GM06990 (cell line): ENCODE data around the gene SLCO3A1.
"Not testable (repeated sequence)": the region's sequence is repeated elsewhere in the genome, so short reads cannot be mapped to it uniquely, and the experiment has no call there.

Experiments
- DNase-seq: peaks from one replicate; pipeline ENCODE4 v3.0.0-alpha.2; 2011; ENCODE audit not compliant: insufficient read length; ENCODE audit errors: extremely low read depth
- H3K27me3 ChIP-seq: replicated peaks from 2 replicates; pipeline ENCODE4 v1.6.0; 2011; ENCODE audit warnings: low read length; ENCODE audit not compliant: control insufficient read depth, insufficient read depth
- H3K36me3 ChIP-seq: 2 replicates; pipeline ENCODE4 v1.5.1; 2011; ENCODE audit warnings: low read length; ENCODE audit not compliant: control insufficient read depth, insufficient read depth
- H3K4me3 ChIP-seq: replicated peaks from 2 replicates; pipeline ENCODE4 v1.5.1; 2011; ENCODE audit warnings: low read depth, mild to moderate bottlenecking, control low read depth, low read length
- TF ChIP-seq, protein P1 (sequence below): IDR thresholded peaks from 2 replicates; pipeline ENCODE4 v1.5.1; 2011; ENCODE audit warnings: low read length, control low read depth, mild to moderate bottlenecking, inconsistent platforms; ENCODE audit not compliant: insufficient read depth, poor library complexity, severe bottlenecking

Gene SLCO3A1

GRCh38 chr15:91956026-91956723 lies 102.7 kb downstream of the SLCO3A1 start:
- TF ChIP-seq, protein P1, sequence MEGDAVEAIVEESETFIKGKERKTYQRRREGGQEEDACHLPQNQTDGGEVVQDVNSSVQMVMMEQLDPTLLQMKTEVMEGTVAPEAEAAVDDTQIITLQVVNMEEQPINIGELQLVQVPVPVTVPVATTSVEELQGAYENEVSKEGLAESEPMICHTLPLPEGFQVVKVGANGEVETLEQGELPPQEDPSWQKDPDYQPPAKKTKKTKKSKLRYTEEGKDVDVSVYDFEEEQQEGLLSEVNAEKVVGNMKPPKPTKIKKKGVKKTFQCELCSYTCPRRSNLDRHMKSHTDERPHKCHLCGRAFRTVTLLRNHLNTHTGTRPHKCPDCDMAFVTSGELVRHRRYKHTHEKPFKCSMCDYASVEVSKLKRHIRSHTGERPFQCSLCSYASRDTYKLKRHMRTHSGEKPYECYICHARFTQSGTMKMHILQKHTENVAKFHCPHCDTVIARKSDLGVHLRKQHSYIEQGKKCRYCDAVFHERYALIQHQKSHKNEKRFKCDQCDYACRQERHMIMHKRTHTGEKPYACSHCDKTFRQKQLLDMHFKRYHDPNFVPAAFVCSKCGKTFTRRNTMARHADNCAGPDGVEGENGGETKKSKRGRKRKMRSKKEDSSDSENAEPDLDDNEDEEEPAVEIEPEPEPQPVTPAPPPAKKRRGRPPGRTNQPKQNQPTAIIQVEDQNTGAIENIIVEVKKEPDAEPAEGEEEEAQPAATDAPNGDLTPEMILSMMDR, result no peak
- Histone ChIP-seq H3K4me3 (no peak overlapping the region), H3K27me3 (peaks cover 1% of the 10 kb centered on the region; the same call in 1 of the 2 replicates), H3K36me3 (no peaks in the 10 kb centered on the region)
- no peak for DNase-seq

DNA sequence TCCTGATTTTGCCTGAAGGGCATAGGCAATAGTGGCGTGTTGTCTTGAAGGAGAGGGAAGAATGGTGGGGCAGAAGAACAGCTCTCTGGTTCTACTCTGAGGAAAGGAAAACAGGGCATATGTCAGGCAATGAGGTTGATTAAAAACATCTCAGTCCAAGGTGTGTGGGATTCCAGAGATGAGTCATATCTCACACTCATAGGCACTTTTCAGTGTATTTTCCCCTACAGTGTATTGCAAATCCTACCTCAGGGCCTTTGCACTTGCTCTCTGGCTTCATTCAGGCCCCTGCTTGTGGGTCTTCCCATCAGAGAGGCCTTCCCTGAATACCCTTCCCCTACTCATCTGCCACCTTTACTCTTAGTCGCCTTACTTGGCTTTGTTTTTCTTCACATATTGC lies 107.8 kb downstream of the SLCO3A1 start:
- no peaks in the 10 kb centered on the region for H3K36me3 ChIP-seq
- TF ChIP-seq, protein P1, result no peak
- H3K4me3 ChIP-seq, result no peak overlapping the region
- peaks cover 2% of the 10 kb centered on the region; the same call in 1 of the 2 replicates for H3K27me3 ChIP-seq
- DNase-seq, result no peak

DNA sequence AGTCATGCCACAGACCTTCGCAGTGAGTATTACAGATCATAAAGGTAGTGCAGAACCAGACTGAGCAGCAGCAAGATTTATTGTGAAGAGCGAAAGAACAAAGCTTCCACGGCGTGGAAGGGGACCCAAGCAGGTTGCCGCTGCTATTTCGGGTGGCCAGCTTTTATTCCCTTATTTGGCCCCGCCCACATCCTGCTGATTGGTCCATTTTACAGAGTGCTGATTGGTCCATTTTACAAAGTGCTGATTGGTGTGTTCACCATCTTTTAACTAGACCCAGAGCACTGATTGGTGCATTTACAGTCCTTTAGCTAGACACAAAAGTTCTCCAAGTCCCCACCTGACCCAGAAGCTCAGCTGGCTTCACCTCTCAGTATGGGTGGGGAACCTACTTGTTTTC lies 110.2 kb downstream of the SLCO3A1 start:
- H3K36me3 ChIP-seq, DNase-seq, H3K4me3 ChIP-seq, H3K27me3 ChIP-seq: not testable (repeated sequence)

DNA sequence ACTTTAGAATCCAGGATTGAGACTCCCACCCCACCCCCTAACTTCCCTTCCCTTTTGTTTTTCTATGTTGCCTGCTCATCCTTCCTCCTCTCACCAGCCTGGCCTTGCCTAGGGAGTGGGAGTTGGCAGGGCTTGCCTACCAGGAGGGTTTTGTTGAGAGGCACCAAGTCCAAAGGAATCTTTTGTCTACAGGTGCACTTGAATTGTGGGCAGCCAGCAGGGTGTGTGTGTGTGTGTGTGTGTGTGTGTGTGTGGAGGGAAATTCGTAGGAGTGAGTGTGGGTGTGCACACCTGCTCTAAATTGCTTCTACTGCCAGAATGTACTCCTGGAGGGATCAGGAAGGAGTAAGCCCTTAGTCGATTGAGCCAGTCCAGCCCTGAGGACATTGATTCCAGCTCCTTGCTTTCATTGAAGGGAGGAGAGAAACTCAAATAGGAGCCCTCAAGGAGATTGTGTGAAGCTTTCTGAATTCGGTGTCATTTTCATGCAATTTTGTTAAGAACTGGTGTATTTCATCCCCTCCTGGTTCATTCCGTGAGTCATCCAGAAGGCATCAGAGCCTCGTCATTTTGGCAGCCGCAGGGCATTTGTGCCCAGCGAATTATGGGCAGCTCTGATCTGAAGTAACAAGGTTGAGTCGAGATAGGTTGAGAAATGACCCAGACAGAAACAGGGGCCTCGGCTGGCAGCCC lies 112.1 kb downstream of the SLCO3A1 start:
- peaks cover 5% of the 10 kb centered on the region for H3K27me3 ChIP-seq
- TF ChIP-seq, protein P1, result no peak
- DNase-seq, result no peak
- no peak overlapping the region for H3K4me3 ChIP-seq
- H3K36me3 ChIP-seq, result no peaks in the 10 kb centered on the region

DNA sequence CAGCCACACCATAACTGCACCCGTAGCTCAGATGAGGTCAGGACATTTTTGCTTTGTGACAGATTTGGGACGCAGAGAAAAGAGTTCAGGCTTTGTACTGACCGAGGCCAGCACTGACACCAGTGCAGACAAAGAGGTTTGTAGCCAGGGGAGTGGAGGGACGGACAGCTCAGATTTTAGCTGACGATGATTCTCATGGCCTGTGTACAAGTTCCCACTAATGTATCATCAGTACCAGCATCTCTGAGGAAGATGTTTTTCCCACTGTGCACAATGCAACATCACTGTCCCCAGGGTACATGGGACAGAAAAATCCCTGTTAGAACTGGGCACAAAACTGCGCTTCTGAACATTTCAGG lies 112.7 kb downstream of the SLCO3A1 start:
- Histone ChIP-seq H3K27me3 (peaks cover 5% of the 10 kb centered on the region), H3K4me3 (no peak overlapping the region), H3K36me3 (no peaks in the 10 kb centered on the region)
- no peak for DNase-seq
- TF ChIP-seq, protein P1, result no peak

GRCh38 chr15:91967935-91968606 lies 114.6 kb downstream of the SLCO3A1 start:
- H3K27me3 ChIP-seq, result peaks cover 3% of the 10 kb centered on the region
- TF ChIP-seq, protein P1, result no peak
- DNase-seq, result no peak

More at GRCh38 chr15:91967935-91968606, 114.6 kb downstream of the SLCO3A1 start:
- Histone ChIP-seq H3K4me3 (no peak overlapping the region), H3K36me3 (no peaks in the 10 kb centered on the region)
